Kidney epithelial cell (primary cell): ENCODE results near the gene YPEL1. TPM values are rescaled to one million over a fixed set of nuclear protein-coding genes. Genes with fewer than 3 reads are reported as not detected.

Experiments used
- DNase-seq: peaks from one replicate; pipeline ENCODE4 v3.0.0-alpha.2; 2010; ENCODE audit warnings: low read depth
- H3K27me3 ChIP-seq: 2 replicates; pipeline ENCODE4 v1.6.0; 2011; ENCODE audit warnings: low read length; ENCODE audit not compliant: control insufficient read depth, insufficient read depth
- H3K36me3 ChIP-seq: 2 replicates; pipeline ENCODE4 v1.5.1; 2011; ENCODE audit warnings: low read length; ENCODE audit not compliant: control insufficient read depth, insufficient read depth
- H3K4me3 ChIP-seq: 2 replicates; pipeline ENCODE4 v1.5.1; 2011; ENCODE audit warnings: low read depth, mild to moderate bottlenecking, control low read depth, low read length
- CTCF ChIP-seq: IDR thresholded peaks from 2 replicates; pipeline ENCODE4 v1.5.1; 2011; ENCODE audit warnings: mild to moderate bottlenecking, moderate library complexity, low read length, control low read depth, inconsistent platforms; ENCODE audit not compliant: insufficient read depth, poor library complexity, severe bottlenecking
- total RNA-seq: library from RNA; depleted of rRNA; stranded (reverse); fragments of >200 nt; gene quantifications from 2 replicates; pipeline ENCODE4 v1.2.3, GENCODE V29; 2015

The YPEL1 gene
- total RNA-seq, 1 donor from 2014 or later: 4.9 TPM

- peak overlapping the region; percentile 51 for H3K4me3 ChIP-seq
- H3K27me3 ChIP-seq: no peaks in the 10 kb centered on the region
- DNase-seq: no peak
- no peaks in the 10 kb centered on the region for H3K36me3 ChIP-seq
- TF ChIP-seq CTCF: peak; percentile 6
Measured at GRCh38 chr22:21657360-21658032, 78.1 kb downstream of the YPEL1 start.

DNA sequence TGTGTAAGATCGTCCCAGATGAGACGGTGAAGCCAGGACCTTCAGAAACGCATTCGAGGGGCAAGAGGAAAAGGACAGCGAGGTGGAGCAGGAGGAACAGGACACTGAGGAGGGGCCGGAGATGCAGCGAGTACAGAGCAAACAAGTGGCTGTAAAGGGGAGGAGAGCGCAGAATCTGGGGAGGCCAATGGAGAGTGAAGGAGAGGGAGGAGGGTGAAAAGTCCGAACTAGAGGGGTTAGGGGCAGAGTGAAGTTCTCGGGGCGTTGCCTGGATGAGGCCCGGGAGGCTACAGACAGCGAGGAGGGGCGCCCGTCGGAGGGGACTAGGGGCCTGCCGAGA is 78.6 kb downstream of the YPEL1 start:
- TF ChIP-seq CTCF: no peak
- no peak for DNase-seq

GRCh38 chr22:21652547-21653545 is 82.7 kb downstream of the YPEL1 start:
- peak overlapping the region; percentile 73 for H3K4me3 ChIP-seq
- no peaks in the 10 kb centered on the region for H3K36me3 ChIP-seq
- no peak for DNase-seq
- no peak for TF ChIP-seq CTCF
- no peaks in the 10 kb centered on the region for H3K27me3 ChIP-seq

More for the DNA sequence above, 78.6 kb downstream of the YPEL1 start:
- peak overlapping the region; percentile 51 for H3K4me3 ChIP-seq
- H3K36me3 ChIP-seq: no peaks in the 10 kb centered on the region
- no peaks in the 10 kb centered on the region for H3K27me3 ChIP-seq

DNA sequence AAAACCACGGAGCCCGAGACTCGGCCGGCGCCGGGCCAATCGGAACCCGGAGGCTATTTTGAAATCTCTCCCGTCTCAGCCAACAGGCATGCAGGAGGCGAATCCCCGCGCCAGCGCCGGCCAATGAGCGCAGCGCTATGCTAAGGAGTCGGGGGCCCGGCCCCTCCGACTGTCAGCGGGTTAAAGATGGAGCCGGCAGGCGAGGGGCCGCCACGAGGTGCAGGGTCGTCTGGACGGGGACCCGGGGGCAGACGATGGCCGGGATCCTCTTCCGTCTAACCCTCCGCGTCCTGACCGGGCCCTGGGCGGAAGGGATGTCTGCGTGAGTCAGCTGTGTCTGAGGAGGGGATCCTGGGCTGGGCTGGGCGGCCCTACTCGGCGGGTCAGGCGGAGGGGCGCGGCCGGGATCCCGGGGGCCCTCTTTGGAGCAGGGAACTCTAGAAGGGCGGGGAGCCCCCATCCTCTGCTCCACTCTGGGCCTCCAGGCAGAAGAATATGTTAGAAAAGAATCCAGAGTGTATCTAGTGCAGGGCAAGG is 83.5 kb downstream of the YPEL1 start:
- no peak for TF ChIP-seq CTCF
- DNase-seq: no peak
- H3K36me3 ChIP-seq: no peaks in the 10 kb centered on the region
- H3K4me3 ChIP-seq: peak overlapping the region; percentile 73
- H3K27me3 ChIP-seq: no peaks in the 10 kb centered on the region

DNA sequence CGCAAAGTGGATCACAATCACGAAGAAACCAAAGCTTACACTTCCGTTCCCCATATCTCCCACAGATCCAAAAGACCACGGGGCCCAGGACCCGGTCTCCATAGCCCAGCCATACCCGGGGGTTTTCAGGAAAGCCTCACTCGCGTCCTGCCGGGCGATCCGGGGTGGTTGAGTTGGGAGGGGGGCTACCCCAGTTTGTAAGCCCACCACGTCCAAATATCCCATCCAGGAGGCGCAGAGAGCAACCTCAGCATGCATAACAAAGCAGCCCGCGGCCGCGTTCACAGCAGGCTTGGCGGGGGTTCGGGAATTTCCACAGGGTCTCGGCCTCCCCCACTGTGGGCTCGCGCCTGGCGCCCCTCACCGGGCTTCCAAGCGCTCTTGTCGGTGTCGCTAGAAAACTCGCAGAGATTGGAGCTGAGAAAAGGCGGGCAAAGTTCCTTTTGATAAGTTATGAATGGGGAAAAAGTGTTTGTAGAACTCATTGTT is 84.0 kb downstream of the YPEL1 start:
- DNase-seq: no peak
- H3K36me3 ChIP-seq: no peaks in the 10 kb centered on the region
- TF ChIP-seq CTCF: no peak
- H3K4me3 ChIP-seq: peak overlapping the region; percentile 73
- H3K27me3 ChIP-seq: no peaks in the 10 kb centered on the region
